Loucy (cell line): ENCODE measurements around the gene TTC31.

ENCODE experiments used
- H2AFZ ChIP-seq: fragments of 200-600 bp; sonication (generic); 2 replicates; pipeline ENCODE4 v1.6.0; 2016; ENCODE audit warnings: antibody characterized with exemption, mild to moderate bottlenecking, low read length, moderate library complexity
- H3F3A ChIP-seq: fragments of 200-600 bp; 2 replicates; pipeline ENCODE4 v1.6.0; 2016; ENCODE audit warnings: antibody characterized with exemption, low read depth, mild to moderate bottlenecking
- H3K27me3 ChIP-seq: fragments of 200-600 bp; sonication (generic); 2 replicates; pipeline ENCODE4 v1.6.1; 2014; ENCODE audit warnings: low read length, mild to moderate bottlenecking; ENCODE audit not compliant: insufficient read depth, poor library complexity, severe bottlenecking
- H3K36me3 ChIP-seq: fragments of 200-600 bp; sonication (generic); 2 replicates; pipeline ENCODE4 v1.6.1; 2016; ENCODE audit warnings: low read length; ENCODE audit not compliant: insufficient read depth
- H3K4me1 ChIP-seq: fragments of 200-600 bp; sonication (generic); 2 replicates; pipeline ENCODE4 v1.5.1; 2014; ENCODE audit warnings: low read length, mild to moderate bottlenecking; ENCODE audit not compliant: insufficient read depth, poor library complexity, severe bottlenecking
- H3K4me2 ChIP-seq: fragments of 200-600 bp; sonication (generic); 2 replicates; pipeline ENCODE4 v1.6.0; 2014; ENCODE audit warnings: antibody characterized with exemption, low read length, low read depth, mild to moderate bottlenecking; ENCODE audit not compliant: poor library complexity, severe bottlenecking
- H3K4me3 ChIP-seq: fragments of 200-600 bp; sonication (generic); 2 replicates; pipeline ENCODE4 v1.5.1; 2014; ENCODE audit warnings: low read length, mild to moderate bottlenecking, mixed read lengths; ENCODE audit not compliant: poor library complexity, severe bottlenecking
- H3K79me2 ChIP-seq: fragments of 200-600 bp; sonication (generic); 2 replicates; pipeline ENCODE4 v1.6.1; 2014; ENCODE audit warnings: low read length; ENCODE audit not compliant: insufficient read depth
- H3K9ac ChIP-seq: fragments of 200-600 bp; sonication (generic); 2 replicates; pipeline ENCODE4 v1.6.0; 2014; ENCODE audit warnings: mild to moderate bottlenecking, low read depth, low read length, moderate library complexity; ENCODE audit not compliant: poor library complexity, severe bottlenecking
- H3K9me2 ChIP-seq: fragments of 200-600 bp; sonication (generic); replicated peaks from 2 replicates; pipeline ENCODE4 v1.6.1; 2016; ENCODE audit warnings: low read depth, low read length, mixed read lengths
- H3K9me3 ChIP-seq: fragments of 200-600 bp; sonication (generic); 2 replicates; pipeline ENCODE4 v1.6.1; 2014; ENCODE audit warnings: mild to moderate bottlenecking, antibody characterized with exemption, low read length, low read depth; ENCODE audit not compliant: insufficient read depth
- H4K20me1 ChIP-seq: fragments of 200-600 bp; sonication (generic); 2 replicates; pipeline ENCODE4 v1.6.0; 2014; ENCODE audit warnings: antibody characterized with exemption, low read length, mild to moderate bottlenecking; ENCODE audit not compliant: insufficient read depth, poor library complexity, severe bottlenecking
- CTCF ChIP-seq: fragments of 200-600 bp; sonication (generic); conservative IDR thresholded peaks from 2 replicates; pipeline ENCODE4 v1.5.1; 2014; ENCODE audit warnings: mild to moderate bottlenecking, antibody characterized with exemption, low read length
- EZH2phosphoT487 ChIP-seq: fragments of 200-600 bp; IDR thresholded peaks from 2 replicates; pipeline ENCODE4 v1.6.1; 2018; ENCODE audit warnings: antibody characterized with exemption, mild to moderate bottlenecking, moderate library complexity, borderline replicate concordance

Gene TTC31

GRCh38 chr2:74501335-74502071 is 18.6 kb downstream of the TTC31 start:
- Histone ChIP-seq H3K36me3 (no peaks in the 10 kb centered on the region), H3K9me3 (no peaks in the 10 kb centered on the region), H3K9ac (peak overlapping the region; percentile 26)

GRCh38 chr2:74502147-74502719 is 19.4 kb downstream of the TTC31 start:
- H3K79me2 ChIP-seq, result peaks cover 23% of the 10 kb centered on the region
- no peaks in the 10 kb centered on the region for H3K27me3 ChIP-seq
- peak overlapping the region; percentile 77 for H3K4me3 ChIP-seq
- no peaks in the 10 kb centered on the region for H3K9me3 ChIP-seq
- H3K4me2 ChIP-seq, result peak overlapping the region; percentile 99
- H4K20me1 ChIP-seq, result no peaks in the 10 kb centered on the region
- H3K9ac ChIP-seq, result peak overlapping the region; percentile 80
- TF ChIP-seq CTCF (no peak), EZH2phosphoT487 (no peak)
- no peaks in the 10 kb centered on the region for H3K36me3 ChIP-seq
- no peaks in the 10 kb centered on the region for H3K9me2 ChIP-seq
- H3K4me1 ChIP-seq, result peaks cover 18% of the 10 kb centered on the region
- no peaks in the 10 kb centered on the region for H3F3A ChIP-seq
- H2AFZ ChIP-seq, result 0 out of 2 replicates have a peak overlapping the region, but pooled peaks have one; percentile 83

More at GRCh38 chr2:74501335-74502071, 18.6 kb downstream of the TTC31 start:
- Histone ChIP-seq H2AFZ (no peak overlapping the region), H3K4me1 (peaks cover 12% of the 10 kb centered on the region), H3F3A (no peaks in the 10 kb centered on the region), H3K79me2 (peaks cover 18% of the 10 kb centered on the region), H3K4me2 (peak overlapping the region; percentile 99), H3K4me3 (no peak overlapping the region), H3K27me3 (no peaks in the 10 kb centered on the region), H3K9me2 (no peaks in the 10 kb centered on the region), H4K20me1 (no peaks in the 10 kb centered on the region)
- TF ChIP-seq EZH2phosphoT487 (no peak), CTCF (no peak)

GRCh38 chr2:74502720-74503505 is 20.0 kb downstream of the TTC31 start:
- Histone ChIP-seq H3K9me3 (no peaks in the 10 kb centered on the region), H3F3A (no peaks in the 10 kb centered on the region), H4K20me1 (no peaks in the 10 kb centered on the region), H2AFZ (peak overlapping the region; percentile 83), H3K9me2 (no peaks in the 10 kb centered on the region), H3K4me3 (peak overlapping the region; percentile 77), H3K36me3 (no peaks in the 10 kb centered on the region), H3K4me1 (peaks cover 20% of the 10 kb centered on the region), H3K9ac (peak overlapping the region; percentile 80), H3K79me2 (peaks cover 23% of the 10 kb centered on the region), H3K27me3 (no peaks in the 10 kb centered on the region), H3K4me2 (peak overlapping the region; percentile 99)
- TF ChIP-seq EZH2phosphoT487 (no peak), CTCF (peak; percentile 53)
